Neuronal stem cell (in vitro differentiated cells): Measurements from ENCODE around the gene PSAP.
A peak's percentile ranks its signal among the peaks of the same experiment; 100 is the strongest.
"Not testable (repeated sequence)": the region's sequence is repeated elsewhere in the genome, so short reads cannot be mapped to it uniquely, and the experiment has no call there.

Experiments used
- DNase-seq: peaks from one replicate; pipeline ENCODE4 v3.0.0-alpha.2; 2013; ENCODE audit warnings: low spot score
- H2AFZ ChIP-seq: one replicate; pipeline ENCODE4 v1.6.1; 2013; ENCODE audit warnings: mild to moderate bottlenecking, low read length, inconsistent platforms
- H2AK5ac ChIP-seq: 2 replicates; pipeline ENCODE4 v1.6.1; 2013; ENCODE audit warnings: low read depth, mild to moderate bottlenecking, inconsistent platforms, low read length, moderate library complexity, mixed read lengths
- H2BK120ac ChIP-seq: 2 replicates; pipeline ENCODE4 v1.6.1; 2013; ENCODE audit warnings: low read depth, mild to moderate bottlenecking, inconsistent platforms, low read length, moderate library complexity, mixed read lengths
- H2BK12ac ChIP-seq: one replicate; pipeline ENCODE4 v1.6.1; 2013; ENCODE audit warnings: low read length, inconsistent platforms
- H2BK15ac ChIP-seq: 2 replicates; pipeline ENCODE4 v1.6.1; 2013; ENCODE audit warnings: mild to moderate bottlenecking, low read length, inconsistent platforms, mixed read lengths
- H2BK5ac ChIP-seq: one replicate; pipeline ENCODE4 v1.6.1; 2013; ENCODE audit warnings: inconsistent platforms, mild to moderate bottlenecking, low read length, moderate library complexity
- H3K14ac ChIP-seq: one replicate; pipeline ENCODE4 v1.6.1; 2013; ENCODE audit warnings: low read length, inconsistent platforms
- H3K18ac ChIP-seq: 2 replicates; pipeline ENCODE4 v1.6.1; 2013; ENCODE audit warnings: low read length, inconsistent platforms
- H3K23ac ChIP-seq: 2 replicates; pipeline ENCODE4 v1.6.1; 2013; ENCODE audit warnings: low read depth, mild to moderate bottlenecking, mixed read lengths, low read length, inconsistent platforms; ENCODE audit not compliant: poor library complexity
- H3K27ac ChIP-seq: replicated peaks from 3 replicates; pipeline ENCODE4 v1.5.1; 2013; ENCODE audit warnings: low read length, inconsistent platforms
- H3K27me3 ChIP-seq, 3 experiments: 2 replicates each; pipeline ENCODE4 v1.6.1; 2013; ENCODE audit warnings: low read length in 3 of 3, mild to moderate bottlenecking in 2 of 3, inconsistent platforms in 1 of 3, low read depth in 1 of 3, mixed read lengths in 1 of 3, moderate library complexity in 1 of 3; ENCODE audit not compliant: control insufficient read depth in 3 of 3, insufficient read depth in 3 of 3
- H3K36me3 ChIP-seq, 2 donors: replicated peaks in 1 of 2; 2 replicates each; pipeline ENCODE4 v1.6.1; 2013; ENCODE audit warnings: low read length in 2 of 2; ENCODE audit not compliant: control insufficient read depth in 2 of 2, insufficient read depth in 2 of 2
- H3K4ac ChIP-seq: 2 replicates; pipeline ENCODE4 v1.6.1; 2013; ENCODE audit warnings: inconsistent platforms, mild to moderate bottlenecking, low read length, moderate library complexity
- H3K4me1 ChIP-seq, 2 donors: 1 replicate in 1 of 2; 2 replicates in 1 of 2; pipeline ENCODE4 v1.6.1; 2013; ENCODE audit warnings: low read length in 2 of 2, low read depth in 1 of 2; ENCODE audit not compliant: control insufficient read depth in 2 of 2, insufficient read depth in 1 of 2
- H3K4me2 ChIP-seq: one replicate; pipeline ENCODE4 v1.6.1; 2013; ENCODE audit warnings: mild to moderate bottlenecking, low read length, inconsistent platforms; ENCODE audit not compliant: insufficient read depth, poor library complexity, severe bottlenecking
- H3K4me3 ChIP-seq, 2 donors: 2 replicates each; pipeline ENCODE4 v1.5.1; 2013; ENCODE audit warnings: low read length in 2 of 2, mild to moderate bottlenecking in 2 of 2, inconsistent platforms in 1 of 2, moderate library complexity in 1 of 2
- H3K79me1 ChIP-seq: one replicate; pipeline ENCODE4 v1.6.1; 2013; ENCODE audit warnings: low read depth, mild to moderate bottlenecking, inconsistent platforms, low read length, moderate library complexity
- H3K9ac ChIP-seq: one replicate; pipeline ENCODE4 v1.6.1; 2013; ENCODE audit warnings: mild to moderate bottlenecking, low read depth, low read length, inconsistent platforms; ENCODE audit not compliant: poor library complexity
- H3K9me3 ChIP-seq, 2 donors: replicated peaks in 1 of 2; 2 replicates each; pipeline versions ENCODE3 to v1.6.1; 2013; ENCODE audit warnings: low read length in 2 of 2, mild to moderate bottlenecking in 2 of 2, inconsistent platforms in 1 of 2, low read depth in 1 of 2, mixed read lengths in 1 of 2, moderate library complexity in 1 of 2; ENCODE audit not compliant: control insufficient read depth in 2 of 2, insufficient read depth in 1 of 2
- H4K8ac ChIP-seq: one replicate; pipeline ENCODE4 v1.6.1; 2013; ENCODE audit warnings: low read depth, mild to moderate bottlenecking, inconsistent platforms, low read length, moderate library complexity
- H4K91ac ChIP-seq: one replicate; pipeline ENCODE4 v1.6.1; 2013; ENCODE audit warnings: low read length, low read depth, mild to moderate bottlenecking, inconsistent platforms; ENCODE audit not compliant: poor library complexity
- WGBS, 2 donors: extraction: QIAGEN DNeasy Blood & Tissue Kit; methylation state at CpG; one replicate each; pipeline ENCODE4 v1.1.7; 2013; ENCODE audit warnings: missing lambda C conversion rate in 2 of 2, mixed read lengths in 1 of 2; ENCODE audit not compliant: insufficient read length in 2 of 2, insufficient replicate concordance in 1 of 2; ENCODE audit errors: extremely low coverage in 2 of 2; 5-methylcytosine and 5-hydroxymethylcytosine counted together

The PSAP gene

GRCh38 chr10:71898346-71898745 lies 47.3 kb upstream of the PSAP start:
- not testable (repeated sequence) for H3K18ac ChIP-seq, H3K4me2 ChIP-seq, H2AFZ ChIP-seq, H2BK15ac ChIP-seq, H3K27me3 ChIP-seq, H3K4ac ChIP-seq, H3K36me3 ChIP-seq, H4K8ac ChIP-seq, H2BK5ac ChIP-seq, H3K9ac ChIP-seq, DNase-seq, H3K14ac ChIP-seq, H3K4me1 ChIP-seq, H2BK120ac ChIP-seq, H2AK5ac ChIP-seq, H3K79me1 ChIP-seq, H4K91ac ChIP-seq, H3K9me3 ChIP-seq, H3K23ac ChIP-seq, H3K4me3 ChIP-seq, H2BK12ac ChIP-seq, H3K27ac ChIP-seq
- no CpG with 5 or more reads among the region's 5 CpGs for WGBS, 2 donors

GRCh38 chr10:71893920-71894319 lies 42.9 kb upstream of the PSAP start:
- H2BK12ac ChIP-seq: no peak overlapping the region
- no peak overlapping the region for H3K23ac ChIP-seq
- H2AK5ac ChIP-seq: no peak overlapping the region
- no peak overlapping the region for H2BK15ac ChIP-seq
- H3K4me3 ChIP-seq: no peak overlapping the region
- peaks cover 3 to 5% of the 10 kb centered on the region in 2 donors for H3K4me1 ChIP-seq
- H3K27ac ChIP-seq: no peak overlapping the region
- no peak overlapping the region for H4K91ac ChIP-seq
- H3K18ac ChIP-seq: no peak overlapping the region
- no peak overlapping the region for H3K9ac ChIP-seq
- no peak overlapping the region for H3K14ac ChIP-seq
- no peak for DNase-seq
- WGBS, 2 donors: no CpG with 5 or more reads among the region's 8 CpGs
- H3K4ac ChIP-seq: no peak overlapping the region
- H2AFZ ChIP-seq: no peak overlapping the region
- H3K27me3 ChIP-seq: peaks cover 0 to 8% (median 4%) of the 10 kb centered on the region in 3 experiments
- no peaks in the 10 kb centered on the region for H3K79me1 ChIP-seq
- no peak overlapping the region for H2BK120ac ChIP-seq
- no peak overlapping the region for H2BK5ac ChIP-seq
- H3K36me3 ChIP-seq: no peaks in the 10 kb centered on the region
- no peaks in the 10 kb centered on the region for H3K9me3 ChIP-seq
- H4K8ac ChIP-seq: no peak overlapping the region
- H3K4me2 ChIP-seq: no peak overlapping the region

GRCh38 chr10:71893258-71893815 lies 42.3 kb upstream of the PSAP start:
- no peak for DNase-seq
- Histone ChIP-seq H2BK12ac (no peak overlapping the region), H3K23ac (no peak overlapping the region), H3K4me1 (peaks cover 5 to 6% of the 10 kb centered on the region in 2 donors), H2BK5ac (no peak overlapping the region), H2BK120ac (no peak overlapping the region), H3K4me3 (no peak overlapping the region), H4K8ac (no peak overlapping the region), H2AK5ac (no peak overlapping the region), H3K14ac (no peak overlapping the region), H3K4me2 (no peak overlapping the region), H3K27ac (no peak overlapping the region), H3K18ac (no peak overlapping the region), H3K9ac (no peak overlapping the region), H2AFZ (no peak overlapping the region), H3K79me1 (no peaks in the 10 kb centered on the region), H3K4ac (no peak overlapping the region), H2BK15ac (no peak overlapping the region), H4K91ac (no peak overlapping the region), H3K9me3 (no peaks in the 10 kb centered on the region), H3K36me3 (no peaks in the 10 kb centered on the region), H3K27me3 (peaks cover 0 to 12% (median 4%) of the 10 kb centered on the region in 3 experiments)
- WGBS, 2 donors: no CpG with 5 or more reads among the region's 12 CpGs

GRCh38 chr10:71891437-71891836 lies 40.4 kb upstream of the PSAP start:
- Histone ChIP-seq H4K91ac (no peak overlapping the region), H3K18ac (peak overlapping the region; percentile 65), H3K9me3 (no peaks in the 10 kb centered on the region), H3K79me1 (no peaks in the 10 kb centered on the region), H2BK5ac (no peak overlapping the region), H3K23ac (peak overlapping the region; percentile 6), H3K14ac (peak overlapping the region; percentile 39), H2BK15ac (peak overlapping the region; percentile 25), H3K27ac (no peak overlapping the region), H3K27me3 (peaks cover 0 to 14% (median 13%) of the 10 kb centered on the region in 3 experiments), H4K8ac (no peak overlapping the region), H2AK5ac (peak overlapping the region; percentile 60), H2BK12ac (no peak overlapping the region), H3K9ac (no peak overlapping the region), H3K4me2 (no peak overlapping the region), H3K4ac (no peak overlapping the region), H2AFZ (no peak overlapping the region), H3K4me3 (no peak overlapping the region), H3K4me1 (peaks cover 5 to 6% of the 10 kb centered on the region in 2 donors), H2BK120ac (no peak overlapping the region), H3K36me3 (no peaks in the 10 kb centered on the region)
- no peak for DNase-seq
- no CpG with 5 or more reads among the region's 7 CpGs for WGBS, 2 donors
